Lung (tissue), 12 donors: ENCODE results near the gene GTF2F2. TPM values are rescaled to one million over a fixed set of nuclear protein-coding genes. Genes with fewer than 3 reads are reported as not detected.

Source experiments
- ATAC-seq: fragments of 200-7000 bp; cut with Tn5 transposase; one replicate; pipeline ENCODE4 v1.9.1; 2020; ENCODE audit warnings: moderate number of reproducible peaks; ENCODE audit not compliant: insufficient read depth, low FRiP score
- DNase-seq, 3 donors: peaks; one replicate each; pipeline ENCODE4 v3.0.0-alpha.2; 2013 to 2017
- H3K27ac ChIP-seq, 2 donors: one replicate each; pipeline ENCODE4 v1.5.1; 2013; ENCODE audit warnings: mild to moderate bottlenecking in 2 of 2, moderate library complexity in 2 of 2, control low read depth in 1 of 2, inconsistent platforms in 1 of 2, low read depth in 1 of 2, low read length in 1 of 2
- H3K27me3 ChIP-seq, 3 donors: one replicate each; pipeline ENCODE4 v1.5.1; 2013; ENCODE audit warnings: low read length in 2 of 3; ENCODE audit not compliant: control insufficient read depth in 3 of 3, insufficient read depth in 3 of 3
- H3K36me3 ChIP-seq, 4 donors: one replicate each; pipeline ENCODE4 v1.5.1; 2013; ENCODE audit warnings: low read length in 4 of 4, mild to moderate bottlenecking in 1 of 4, moderate library complexity in 1 of 4; ENCODE audit not compliant: control insufficient read depth in 4 of 4, insufficient read depth in 4 of 4
- H3K4me1 ChIP-seq, 5 donors: one replicate each; pipeline ENCODE4 v1.5.1; 2013; ENCODE audit warnings: low read length in 5 of 5, mild to moderate bottlenecking in 2 of 5, moderate library complexity in 1 of 5; ENCODE audit not compliant: control insufficient read depth in 5 of 5, insufficient read depth in 5 of 5
- H3K4me3 ChIP-seq: one replicate; pipeline ENCODE4 v1.5.1; 2013; ENCODE audit warnings: mild to moderate bottlenecking, control low read depth, moderate library complexity
- H3K9ac ChIP-seq, 2 donors: one replicate each; pipeline ENCODE4 v1.5.1; 2013; ENCODE audit warnings: low read length in 2 of 2, control low read depth in 1 of 2; ENCODE audit not compliant: insufficient read depth in 1 of 2
- H3K9me3 ChIP-seq, 4 donors: one replicate each; pipeline ENCODE4 v1.5.1; 2013; ENCODE audit warnings: low read length in 3 of 4, mild to moderate bottlenecking in 1 of 4, moderate library complexity in 1 of 4; ENCODE audit not compliant: control insufficient read depth in 4 of 4, insufficient read depth in 3 of 4
- CTCF ChIP-seq: IDR thresholded peaks from 2 replicates; pipeline ENCODE4 v1.5.1; 2012; ENCODE audit warnings: mild to moderate bottlenecking; ENCODE audit errors: control extremely low read depth, extremely low read depth
- WGBS, 2 donors: extraction: QIAGEN DNeasy Blood & Tissue Kit; methylation state at CpG; one replicate each; pipeline ENCODE4 v1.1.7; 2013; 5-methylcytosine and 5-hydroxymethylcytosine counted together
- polyA plus RNA-seq, 2 donors: library from polyadenylated mRNA; stranded (reverse); fragments of 200-250 nt; gene quantifications; one replicate each; pipeline ENCODE4 v1.2.1, GENCODE V29; 2013
- total RNA-seq, 2 donors: library from RNA; depleted of rRNA in 1 of 2; stranded (reverse); fragments of >200 nt in 1 of 2; gene quantifications; one replicate each; pipeline ENCODE4 v1.2.1, GENCODE V29; 2014 to 2021
- donor health status: control.
- donor health status: control.
- donor health status: Bipolar disorder and iron deficiency.
- donor health status: healthy.
- donor health status: DM: yes; HTN: yes; CAD: no.

GTF2F2 gene
- total and polyA plus RNA-seq, 4 donors, result 13.7 to 21.3 (median 14.3) TPM

GRCh38 chr13:45301263-45301662 is 181.0 kb downstream of the GTF2F2 start:
- no peak for TF ChIP-seq CTCF
- ATAC-seq, result no peak
- H3K4me3 ChIP-seq, result no peak overlapping the region

GRCh38 chr13:45302507-45302906 is 182.2 kb downstream of the GTF2F2 start:
- ATAC-seq, result no peak
- no peak overlapping the region for H3K9ac ChIP-seq
- H3K4me3 ChIP-seq, result no peak overlapping the region
- no peak overlapping the region for H3K27ac ChIP-seq
- no peak for TF ChIP-seq CTCF
- no peak for DNase-seq
- H3K9me3 ChIP-seq, result no peaks in the 10 kb centered on the region
- no peaks in the 10 kb centered on the region for H3K27me3 ChIP-seq
- H3K36me3 ChIP-seq, result no peaks in the 10 kb centered on the region
- no peaks in the 10 kb centered on the region for H3K4me1 ChIP-seq
- 52 to 55% methylated on average over 3 of the region's 3 CpGs for WGBS, 2 donors

More at GRCh38 chr13:45301263-45301662, 181.0 kb downstream of the GTF2F2 start:
- Histone ChIP-seq H3K36me3 (no peaks in the 10 kb centered on the region), H3K9me3 (no peaks in the 10 kb centered on the region), H3K27ac (no peak overlapping the region), H3K4me1 (no peaks in the 10 kb centered on the region), H3K9ac (no peak overlapping the region), H3K27me3 (no peaks in the 10 kb centered on the region)
- DNase-seq, result peak; percentile 19 to 59 (median 36)
- WGBS, 2 donors, result 55 to 77% methylated on average over 11 of the region's 11 CpGs

GRCh38 chr13:45303026-45303425 is 182.7 kb downstream of the GTF2F2 start:
- H3K4me3 ChIP-seq, result no peak overlapping the region
- no peak for DNase-seq
- WGBS, 2 donors, result 88 to 89% methylated on average over 2 of the region's 2 CpGs
- no peak for TF ChIP-seq CTCF
- ATAC-seq, result no peak
- H3K4me1 ChIP-seq, result no peaks in the 10 kb centered on the region
- no peak overlapping the region for H3K9ac ChIP-seq
- H3K27ac ChIP-seq, result no peak overlapping the region
- H3K27me3 ChIP-seq, result no peaks in the 10 kb centered on the region
- H3K36me3 ChIP-seq, result no peaks in the 10 kb centered on the region
- no peaks in the 10 kb centered on the region for H3K9me3 ChIP-seq

GRCh38 chr13:45303866-45304265 is 183.6 kb downstream of the GTF2F2 start:
- TF ChIP-seq CTCF, result no peak
- Histone ChIP-seq H3K9me3 (no peaks in the 10 kb centered on the region), H3K36me3 (no peaks in the 10 kb centered on the region), H3K9ac (no peak overlapping the region), H3K27ac (no peak overlapping the region), H3K27me3 (no peaks in the 10 kb centered on the region), H3K4me3 (no peak overlapping the region), H3K4me1 (no peaks in the 10 kb centered on the region)
- DNase-seq, result no peak
- no peak for ATAC-seq
- WGBS, 2 donors, result 89 to 94% methylated on average over 5 of the region's 5 CpGs
